ENCODE data around the gene EVA1B.

DNA sequence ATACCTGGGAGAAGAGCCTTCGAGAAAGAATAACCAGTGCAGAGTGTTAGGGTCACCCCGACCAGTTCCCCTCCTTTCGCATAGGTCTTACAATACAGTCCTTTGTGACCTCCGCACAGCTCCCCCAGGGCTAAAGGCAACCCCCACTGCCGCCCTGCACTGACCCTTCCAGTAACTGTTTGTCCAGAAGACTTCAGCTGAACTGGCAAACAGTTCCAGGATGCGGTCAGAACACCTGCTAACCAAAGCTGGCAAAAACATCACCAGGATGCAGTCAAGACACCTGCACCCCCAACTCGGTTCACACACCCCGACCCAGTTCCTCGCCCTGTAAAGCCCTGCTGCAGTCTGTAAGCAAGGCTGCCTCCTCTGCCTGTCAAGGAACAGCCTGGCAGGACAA lies 6.4 kb upstream of the EVA1B start:
- no peak for TF ChIP-seq EZH2 (IDR thresholded peaks at IDR 0.05; ENCODE audit: borderline replicate concordance)
- TF ChIP-seq, protein P1, sequence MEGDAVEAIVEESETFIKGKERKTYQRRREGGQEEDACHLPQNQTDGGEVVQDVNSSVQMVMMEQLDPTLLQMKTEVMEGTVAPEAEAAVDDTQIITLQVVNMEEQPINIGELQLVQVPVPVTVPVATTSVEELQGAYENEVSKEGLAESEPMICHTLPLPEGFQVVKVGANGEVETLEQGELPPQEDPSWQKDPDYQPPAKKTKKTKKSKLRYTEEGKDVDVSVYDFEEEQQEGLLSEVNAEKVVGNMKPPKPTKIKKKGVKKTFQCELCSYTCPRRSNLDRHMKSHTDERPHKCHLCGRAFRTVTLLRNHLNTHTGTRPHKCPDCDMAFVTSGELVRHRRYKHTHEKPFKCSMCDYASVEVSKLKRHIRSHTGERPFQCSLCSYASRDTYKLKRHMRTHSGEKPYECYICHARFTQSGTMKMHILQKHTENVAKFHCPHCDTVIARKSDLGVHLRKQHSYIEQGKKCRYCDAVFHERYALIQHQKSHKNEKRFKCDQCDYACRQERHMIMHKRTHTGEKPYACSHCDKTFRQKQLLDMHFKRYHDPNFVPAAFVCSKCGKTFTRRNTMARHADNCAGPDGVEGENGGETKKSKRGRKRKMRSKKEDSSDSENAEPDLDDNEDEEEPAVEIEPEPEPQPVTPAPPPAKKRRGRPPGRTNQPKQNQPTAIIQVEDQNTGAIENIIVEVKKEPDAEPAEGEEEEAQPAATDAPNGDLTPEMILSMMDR (IDR thresholded peaks at IDR 0.05; ENCODE audit: poor library complexity) = no peak
- TF ChIP-seq EZH2phosphoT487 (IDR thresholded peaks at IDR 0.05; ENCODE audit: low read depth, severe bottlenecking, unreplicated experiment) = no peak

All from hepatocyte (in vitro differentiated cells).